ENCODE measurements around the gene MAML3.

The MAML3 gene

DNA sequence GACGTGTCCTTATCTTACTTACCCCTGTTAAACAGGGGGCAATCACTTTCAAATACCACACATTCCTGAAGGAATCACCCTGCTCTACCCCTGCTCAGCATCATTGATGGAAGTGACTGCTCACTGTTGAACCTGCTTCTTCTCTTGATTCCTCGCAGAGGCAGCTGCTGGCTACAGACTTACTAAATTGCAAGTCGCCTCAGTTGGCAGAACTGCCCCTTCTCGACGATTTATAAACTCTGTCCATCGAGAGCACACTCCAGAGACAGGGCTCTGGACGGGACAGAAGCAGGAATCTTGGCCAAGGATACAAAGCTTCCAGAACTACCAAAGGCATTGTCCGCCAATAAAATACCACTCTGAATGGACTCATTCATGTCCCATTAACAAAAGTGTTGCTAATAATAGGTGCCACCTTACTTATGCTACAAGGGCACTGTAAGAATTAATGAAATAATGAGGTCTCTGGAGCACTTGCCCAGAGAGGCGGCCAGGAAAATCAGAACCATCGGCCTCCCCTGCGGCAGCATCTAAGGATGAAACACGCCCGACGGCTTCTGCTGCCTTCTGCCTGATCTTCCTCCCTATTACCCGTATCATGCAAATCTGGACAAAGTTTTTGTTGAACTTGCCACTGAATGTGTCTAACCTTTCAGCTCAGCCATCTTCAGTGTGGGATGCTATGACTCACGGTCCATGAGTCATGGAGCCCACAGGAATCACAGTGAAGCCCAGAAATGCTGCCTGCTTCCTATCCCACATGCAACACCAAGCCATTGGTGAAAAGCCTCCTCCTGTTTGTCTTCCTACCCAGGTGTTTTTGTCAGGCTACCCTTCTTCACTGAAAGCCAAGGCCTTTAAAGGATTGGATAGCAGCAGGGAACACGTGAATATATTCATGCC, 164.9 kb downstream of the MAML3 start:
- peak in 1 of 2 donors; percentile 77 for DNase-seq

DNA sequence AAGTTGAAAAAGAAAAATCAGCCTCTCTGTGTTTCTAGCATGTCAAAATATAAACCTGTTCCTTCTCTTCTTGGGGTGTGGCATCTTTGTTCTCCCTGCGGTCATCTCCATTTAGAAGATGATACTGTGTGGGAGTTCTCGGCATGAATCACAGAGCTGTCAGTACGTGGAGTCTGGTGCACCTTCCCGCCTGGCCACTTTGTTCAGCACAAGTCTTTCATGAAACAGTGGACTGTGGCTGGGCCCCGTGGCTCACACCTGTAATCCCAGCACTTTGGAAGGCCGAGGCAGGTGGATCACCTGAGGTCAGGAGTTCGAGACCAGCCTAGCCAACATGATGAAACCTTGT, 166.5 kb downstream of the MAML3 start:
- no peak for DNase-seq

DNA sequence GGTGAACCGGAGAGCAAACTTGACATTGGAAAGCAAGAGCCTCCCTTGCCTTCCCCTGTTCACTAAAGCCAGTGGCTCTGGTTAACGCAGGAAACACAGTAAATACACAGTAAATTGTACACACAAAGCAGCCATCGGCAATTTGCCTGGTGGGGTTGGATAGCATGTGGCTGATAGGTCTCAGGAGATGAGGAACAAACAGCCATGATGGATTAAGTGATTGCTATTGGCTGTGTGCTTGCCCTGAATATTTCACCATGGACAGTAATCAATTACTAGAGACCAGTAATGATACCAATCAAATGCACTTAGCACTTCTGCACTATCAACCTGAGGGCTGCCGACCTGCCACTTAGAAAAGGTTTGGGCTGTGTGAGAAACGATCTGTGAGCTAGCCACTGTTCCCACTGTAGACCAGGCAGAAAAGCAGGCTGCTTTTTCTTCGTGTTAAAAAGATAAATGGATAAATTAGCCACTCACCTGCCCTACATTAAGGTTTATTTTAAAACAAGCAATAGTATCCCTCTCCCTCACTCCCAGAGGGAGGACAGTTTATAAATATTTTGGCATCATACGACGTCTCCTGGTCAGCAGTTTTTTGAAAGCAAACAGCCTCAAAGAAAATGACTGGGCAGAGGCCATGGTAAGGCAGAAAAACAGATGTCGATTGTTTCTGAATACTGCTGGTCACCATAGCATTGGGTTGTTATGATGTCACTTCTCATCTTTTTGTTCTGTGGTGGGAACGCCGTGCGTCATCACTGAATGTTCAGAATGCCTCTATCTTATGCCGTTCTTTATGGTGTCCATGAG, 167.1 kb downstream of the MAML3 start:
- DNase-seq, result no peak

DNA sequence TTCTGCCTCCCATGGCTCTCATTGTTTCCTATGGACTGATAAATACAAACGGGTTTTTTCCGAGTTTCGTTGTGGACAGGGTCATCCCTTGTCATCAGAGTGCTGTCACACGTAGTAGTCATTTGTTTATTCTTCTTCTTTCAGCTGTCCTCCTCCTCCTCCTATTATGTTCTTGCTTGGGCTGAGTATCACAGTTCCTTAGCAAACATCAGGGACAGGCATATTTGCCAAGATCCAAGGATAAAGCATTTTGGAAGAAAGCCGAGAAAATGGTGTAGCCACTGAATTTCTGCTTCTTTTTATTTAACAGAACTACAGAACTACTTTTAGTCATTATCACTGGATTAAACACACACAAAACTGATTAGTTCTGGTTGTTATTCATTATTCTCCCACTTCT, 167.9 kb downstream of the MAML3 start:
- no peak for DNase-seq

DNA sequence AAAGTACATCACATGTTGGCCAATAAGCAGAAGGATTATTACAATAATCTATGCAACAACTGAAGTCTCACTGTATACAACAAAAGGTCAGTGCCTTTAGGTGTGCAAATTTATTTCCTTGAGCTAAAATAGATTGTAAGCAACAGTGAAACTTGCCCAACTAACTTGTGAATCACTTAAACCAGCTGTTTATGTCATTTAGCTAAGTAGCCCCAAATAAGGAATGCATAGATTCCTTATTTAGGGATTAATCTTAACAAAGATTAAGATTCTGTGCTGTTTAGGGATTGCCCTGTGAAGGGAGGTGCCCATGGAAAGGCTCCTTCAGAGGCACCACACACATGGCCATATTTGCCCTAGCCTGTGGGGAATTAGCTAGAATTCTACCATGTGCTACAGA, 168.6 kb downstream of the MAML3 start:
- DNase-seq, result no peak

DNA sequence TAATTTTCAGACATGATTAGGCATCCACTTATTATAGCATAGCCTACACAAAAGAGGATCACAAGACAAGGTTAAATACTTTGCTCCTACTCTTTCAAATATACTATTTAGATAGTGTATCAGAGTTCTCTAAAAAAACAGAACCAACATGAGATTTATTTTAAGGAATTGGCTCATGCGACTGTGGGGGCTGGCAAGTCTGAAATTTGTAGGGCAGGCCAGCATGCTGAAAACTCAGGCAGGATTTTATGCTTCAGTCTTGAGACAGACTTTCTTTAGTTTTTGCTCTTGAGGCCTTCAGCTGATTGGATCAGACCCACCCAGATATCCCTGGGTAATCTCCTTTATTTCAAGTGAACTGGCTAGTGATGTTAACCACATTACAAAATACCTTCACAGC, 169.5 kb downstream of the MAML3 start:
- no peak for DNase-seq

DNA sequence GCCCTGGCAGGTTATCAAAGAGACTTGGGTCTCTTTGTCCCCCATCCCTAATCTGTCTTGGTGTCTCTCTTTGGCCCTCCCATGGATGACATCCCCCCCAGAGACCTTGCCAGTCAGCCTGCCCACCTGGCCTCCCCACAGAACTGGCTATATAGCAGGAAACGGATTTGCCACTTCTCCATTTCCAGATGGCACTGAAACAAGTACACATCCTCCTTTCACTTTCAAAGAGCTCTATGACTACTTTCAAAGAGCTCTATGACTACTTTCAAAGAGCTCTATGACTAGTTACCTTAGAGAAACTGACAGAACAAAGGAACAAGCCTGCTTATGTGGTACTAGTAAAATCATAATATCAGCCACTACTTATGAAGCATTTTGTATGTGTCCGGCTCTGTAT, 175.3 kb downstream of the MAML3 start:
- DNase-seq, result peak in 1 of 2 donors; percentile 95

DNA sequence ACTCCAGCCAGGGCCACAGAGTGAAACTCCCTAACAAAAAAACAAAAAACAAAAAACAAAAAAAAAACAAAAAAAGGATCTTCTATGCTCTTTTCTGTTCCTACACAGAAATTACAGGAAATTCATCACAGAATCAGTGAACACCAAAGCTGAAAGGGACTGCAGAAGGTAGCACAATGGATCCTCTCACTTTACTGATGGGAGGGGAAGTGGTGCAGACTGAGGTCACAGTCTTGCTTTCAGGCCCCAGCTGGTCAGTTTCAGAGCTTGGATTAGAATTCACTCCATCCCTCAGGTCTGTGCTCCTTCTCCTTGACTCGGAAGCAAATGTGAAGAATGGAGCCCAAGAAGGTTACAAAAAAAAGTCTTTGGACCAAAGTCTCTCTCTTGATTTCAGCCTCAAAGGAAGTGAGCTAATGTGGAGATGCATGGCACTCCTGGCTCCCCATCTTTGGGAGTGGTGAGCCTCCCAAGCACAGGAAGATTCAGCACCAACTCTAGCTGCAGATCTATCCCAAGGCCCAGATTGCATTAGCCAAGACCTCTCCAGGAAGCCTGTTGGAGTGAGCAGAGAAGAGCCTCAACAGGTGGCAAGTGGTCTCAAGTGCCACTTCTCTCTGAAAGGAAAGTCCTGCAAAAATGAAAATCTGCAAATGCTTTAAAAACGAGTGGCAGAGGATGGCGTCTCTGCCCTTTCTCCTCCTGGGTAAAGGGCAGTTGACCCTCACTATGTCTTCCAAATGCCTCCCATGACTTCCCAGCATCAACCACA, 176.0 kb downstream of the MAML3 start:
- no peak for DNase-seq

DNA sequence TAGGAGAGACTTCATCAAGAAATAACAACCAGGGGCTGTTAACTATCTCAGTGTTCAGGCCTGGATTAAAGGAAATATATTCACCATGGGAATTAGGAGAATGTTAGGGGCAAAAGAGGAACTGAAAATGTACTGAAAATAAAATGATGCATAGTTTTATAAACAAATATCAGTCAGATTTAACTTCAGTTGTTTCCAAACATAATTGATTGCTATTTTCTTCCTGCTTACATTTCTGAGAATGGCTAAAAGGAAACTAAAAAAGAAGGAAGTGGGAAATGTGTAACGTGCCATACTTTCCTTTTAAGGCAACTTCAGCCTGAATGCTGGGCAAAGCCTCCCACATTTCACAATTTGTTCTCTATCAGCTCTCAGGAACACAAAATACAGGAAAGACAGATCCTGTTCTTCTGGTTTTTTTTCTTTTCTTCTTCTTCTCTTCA, 178.1 kb downstream of the MAML3 start:
- DNase-seq, result no peak

DNA sequence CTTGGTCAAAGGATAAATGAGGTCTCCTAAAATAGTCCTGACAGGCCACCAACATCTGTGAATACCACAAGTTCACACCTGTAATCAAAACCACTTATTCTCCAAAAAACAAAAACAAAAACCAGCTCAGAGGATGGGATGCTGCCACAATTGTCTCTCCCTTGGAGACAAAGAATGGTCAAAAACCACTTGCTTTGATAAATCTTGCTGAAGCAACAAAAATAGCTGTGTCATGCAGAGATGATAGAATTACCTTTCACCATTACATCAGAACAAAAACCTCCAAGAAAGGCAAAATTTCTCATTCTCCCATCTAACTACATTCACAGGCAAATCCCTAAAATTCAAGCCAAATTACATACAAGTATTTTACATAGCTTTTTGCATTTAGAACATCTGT, 180.4 kb downstream of the MAML3 start:
- DNase-seq, result no peak

DNA sequence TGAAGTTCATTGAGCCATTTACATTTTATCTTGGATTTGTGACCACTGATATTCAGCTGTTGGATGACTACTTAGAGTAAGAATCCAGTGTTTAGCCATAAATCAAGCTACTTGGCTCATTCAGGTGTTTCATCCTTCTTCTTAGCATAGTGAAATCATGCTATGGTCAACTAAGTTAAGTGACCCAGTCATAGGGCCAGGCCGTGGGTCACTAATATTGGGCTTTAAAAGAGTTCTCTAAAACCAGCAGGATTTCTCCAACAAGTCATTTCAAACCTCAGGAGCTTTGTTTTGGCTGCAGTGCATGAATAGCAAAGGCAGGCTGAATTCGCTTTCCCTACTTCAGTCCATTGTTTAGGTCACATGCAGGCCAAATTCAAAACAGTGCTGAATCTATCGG, 181.0 kb downstream of the MAML3 start:
- DNase-seq, result no peak

DNA sequence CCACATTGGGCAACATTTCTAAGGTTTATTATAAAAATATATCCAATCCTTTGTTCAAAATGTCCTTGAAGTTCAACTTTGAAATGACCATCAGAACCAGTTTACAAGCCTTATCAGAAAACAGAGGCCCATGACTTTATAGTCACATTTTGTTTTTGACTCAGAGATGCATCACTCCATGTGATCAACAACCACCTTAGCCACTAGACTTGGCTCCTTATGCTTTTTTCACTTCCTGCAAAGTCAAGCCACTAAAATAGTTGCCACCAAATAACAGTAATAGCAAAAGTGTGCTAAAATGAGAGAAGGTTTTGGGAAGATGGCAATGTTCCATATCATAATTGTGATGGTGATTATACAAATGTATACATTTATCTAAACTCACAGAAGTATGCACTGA, 181.7 kb downstream of the MAML3 start:
- no peak for DNase-seq

DNA sequence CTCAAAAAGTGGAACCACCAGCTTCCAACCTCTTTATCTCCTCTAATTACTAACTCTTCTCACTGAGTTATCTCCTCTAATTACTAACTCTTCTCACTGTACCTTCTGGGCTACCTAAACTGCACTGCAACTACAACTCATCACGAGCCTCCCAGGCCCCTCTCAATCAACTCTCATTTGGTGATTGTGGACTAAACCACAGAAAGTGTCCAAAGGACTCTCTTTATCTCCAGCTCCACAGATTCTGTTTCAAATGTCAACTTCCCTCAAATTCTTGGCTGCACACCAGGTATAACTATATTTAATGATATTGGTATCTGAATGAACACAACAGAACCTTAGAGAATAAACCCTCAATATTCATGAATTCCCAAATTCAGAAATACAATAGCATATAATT, 182.9 kb downstream of the MAML3 start:
- no peak for DNase-seq

DNA sequence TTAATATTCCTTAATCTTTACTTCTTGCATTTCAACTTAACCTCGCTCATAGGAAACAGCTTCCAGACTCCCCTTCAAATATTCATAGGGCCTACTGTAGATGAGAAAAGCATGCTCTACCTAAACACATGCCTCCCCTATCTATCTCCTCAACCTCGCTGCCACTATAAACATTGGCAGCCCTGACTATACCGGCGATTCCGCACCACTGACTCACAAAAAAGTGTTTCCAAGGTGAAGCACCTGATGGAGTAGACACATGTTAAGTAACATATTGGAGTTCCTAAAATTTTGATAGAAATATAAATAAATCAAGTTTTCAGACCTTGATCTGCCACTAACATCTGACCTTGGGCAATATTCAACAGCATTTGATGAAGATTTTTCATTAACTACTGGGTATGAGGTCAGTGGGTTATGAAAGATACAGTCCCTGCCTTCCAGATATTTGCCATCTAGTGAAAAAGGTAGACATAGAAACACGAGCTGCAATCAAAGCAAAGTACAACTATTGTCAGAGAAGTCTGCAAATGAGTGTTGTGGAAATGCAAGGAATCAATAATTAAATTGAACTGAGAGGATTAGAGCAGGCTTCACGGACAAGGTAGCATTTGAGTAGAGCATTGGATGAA, 184.2 kb downstream of the MAML3 start:
- DNase-seq, result no peak

DNA sequence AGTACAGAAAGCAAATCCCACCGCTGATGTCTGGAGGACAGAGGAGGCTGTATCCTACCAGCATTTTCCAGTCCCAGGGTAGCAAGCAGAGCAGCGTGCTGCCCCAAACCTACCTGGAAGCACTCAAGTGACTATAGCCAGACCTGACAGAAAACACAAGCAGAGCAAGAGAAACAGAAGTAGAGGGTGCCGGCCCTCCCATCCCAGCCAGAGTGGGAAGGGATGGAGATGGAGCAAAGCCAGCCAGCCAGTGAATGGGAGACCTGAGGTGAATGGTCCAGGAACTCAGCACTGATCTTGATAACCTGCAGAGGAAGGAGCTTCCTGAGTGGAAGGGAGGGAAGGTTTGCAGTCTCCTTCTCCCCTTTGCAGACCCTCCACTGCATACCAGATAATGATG, 185.2 kb downstream of the MAML3 start:
- no peak for DNase-seq

DNA sequence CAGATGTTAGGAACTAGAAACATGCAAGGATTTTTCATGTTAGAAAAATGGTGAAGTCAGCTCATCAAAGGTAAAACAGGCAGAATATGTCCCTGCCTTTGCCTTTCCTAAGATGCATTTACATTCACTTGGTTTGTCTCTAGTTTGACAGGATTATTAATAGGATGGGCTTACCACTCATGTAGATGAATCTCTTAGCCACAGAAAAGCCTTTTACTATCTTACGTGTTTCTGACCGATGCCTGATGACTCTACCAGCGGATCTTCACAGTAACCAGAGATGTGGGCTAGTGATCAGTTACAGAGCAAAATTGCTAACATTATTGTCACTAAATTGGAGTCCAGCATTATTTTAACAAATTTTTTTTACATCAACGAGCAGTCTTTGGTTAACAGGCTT, 187.6 kb downstream of the MAML3 start:
- DNase-seq, result no peak

DNA sequence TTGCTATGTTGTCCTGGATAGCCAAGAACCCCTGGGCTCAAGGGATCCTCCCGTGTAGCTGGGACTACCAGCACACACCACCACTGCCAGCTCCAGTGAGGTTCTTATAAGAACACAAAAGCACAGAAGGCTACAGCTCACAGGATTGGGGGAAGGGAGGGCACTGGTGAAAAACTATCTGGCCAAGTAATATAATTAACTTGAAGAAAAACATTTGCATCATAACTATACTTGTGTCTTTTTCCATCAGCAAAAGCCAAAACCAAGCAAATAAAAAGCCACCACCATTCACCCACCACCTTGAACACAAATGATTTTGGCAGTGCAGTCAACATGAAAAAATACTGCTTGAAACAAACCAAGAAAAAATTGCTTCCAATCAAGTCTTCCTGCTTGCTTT, 188.2 kb downstream of the MAML3 start:
- no peak for DNase-seq

DNA sequence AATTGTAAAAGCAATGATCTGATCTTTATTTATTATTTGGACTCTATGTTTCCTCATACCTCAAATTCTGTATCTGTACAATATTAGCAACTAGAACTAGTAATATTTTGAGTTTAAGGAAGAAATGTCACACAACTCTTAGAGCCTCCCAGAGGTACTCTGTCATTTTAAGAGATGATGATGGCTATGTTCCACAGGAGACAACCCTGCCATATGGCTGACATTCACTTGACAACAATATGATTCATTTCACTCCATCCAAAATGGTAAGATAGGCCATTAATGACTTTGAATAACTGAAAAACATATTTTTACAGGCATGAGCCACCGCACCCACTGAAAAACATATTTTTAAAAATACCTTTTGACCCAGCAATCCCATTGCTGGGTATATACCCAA, 190.3 kb downstream of the MAML3 start:
- no peak for DNase-seq

DNA sequence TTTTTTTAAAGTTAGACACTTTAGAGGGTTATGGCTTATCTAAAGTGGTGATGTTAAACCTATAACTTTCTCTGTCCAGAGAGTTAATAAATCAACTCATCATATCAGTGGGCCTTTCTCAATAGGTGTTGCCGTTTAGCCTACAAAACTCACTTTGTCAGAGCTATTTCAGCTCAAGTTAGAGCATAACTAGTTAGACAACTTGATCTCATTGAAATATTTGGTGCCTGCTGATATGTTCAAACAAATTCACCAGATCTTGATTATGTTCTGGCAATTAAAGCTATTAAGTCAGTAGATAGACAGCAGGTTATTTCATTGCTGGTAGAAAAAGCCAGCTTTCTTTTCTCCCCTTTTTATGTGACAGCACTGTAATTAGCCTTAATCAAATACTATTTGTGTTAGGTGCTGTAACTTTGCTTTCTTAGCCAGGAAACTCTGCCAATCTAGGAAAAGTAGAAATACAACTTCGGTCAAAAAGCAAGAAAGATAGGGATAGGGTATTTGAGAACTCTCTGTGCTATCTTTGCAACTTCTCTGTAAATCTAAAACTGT, 191.8 kb downstream of the MAML3 start:
- no peak for DNase-seq

DNA sequence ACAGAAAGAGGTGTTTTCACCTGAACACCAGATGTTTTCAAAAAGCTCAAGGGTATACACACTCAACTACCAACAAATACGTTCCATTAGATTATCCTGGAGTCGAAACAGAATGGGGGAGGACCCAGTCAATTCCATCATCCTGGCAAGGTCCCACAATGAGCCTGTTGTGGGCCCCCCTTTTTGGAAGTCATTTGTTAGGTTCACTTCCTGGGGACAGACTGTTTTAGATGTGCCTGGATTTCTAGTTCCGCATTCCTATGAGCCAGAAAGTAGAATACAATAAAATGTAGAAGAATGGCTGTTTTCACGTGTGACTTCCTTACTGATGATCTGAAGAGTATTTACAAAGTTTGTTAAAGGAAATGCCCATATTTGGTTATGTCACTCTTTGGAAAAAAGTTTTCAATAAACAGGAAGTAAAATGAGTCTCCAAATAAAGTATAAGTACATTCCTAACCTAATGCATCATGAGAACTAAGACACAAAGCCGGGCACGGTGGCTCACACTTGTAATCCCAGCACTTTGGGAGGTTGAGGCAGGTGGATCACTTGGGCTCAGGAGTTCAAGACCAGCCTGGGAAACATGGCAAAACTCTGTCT, 192.5 kb downstream of the MAML3 start:
- DNase-seq, result no peak

DNA sequence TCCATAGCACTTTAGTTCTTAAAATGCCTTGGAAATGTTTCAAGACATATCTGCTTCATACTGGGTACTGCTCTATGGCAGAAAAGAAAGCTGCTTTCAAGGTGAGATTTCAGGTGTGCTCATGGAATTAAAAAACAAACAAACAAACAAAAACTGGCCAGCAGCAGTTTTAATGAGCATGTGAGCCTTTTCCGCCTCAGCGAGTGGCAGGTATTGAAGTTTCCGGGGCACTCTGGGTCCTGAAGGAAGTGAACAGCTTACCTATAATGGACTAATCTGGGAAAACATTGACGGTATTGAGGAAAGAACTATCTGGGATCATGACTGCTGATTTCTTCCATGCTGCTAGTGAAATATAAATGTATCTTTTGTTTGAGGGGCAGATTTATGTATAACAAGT, 194.6 kb downstream of the MAML3 start:
- DNase-seq, result no peak

DNA sequence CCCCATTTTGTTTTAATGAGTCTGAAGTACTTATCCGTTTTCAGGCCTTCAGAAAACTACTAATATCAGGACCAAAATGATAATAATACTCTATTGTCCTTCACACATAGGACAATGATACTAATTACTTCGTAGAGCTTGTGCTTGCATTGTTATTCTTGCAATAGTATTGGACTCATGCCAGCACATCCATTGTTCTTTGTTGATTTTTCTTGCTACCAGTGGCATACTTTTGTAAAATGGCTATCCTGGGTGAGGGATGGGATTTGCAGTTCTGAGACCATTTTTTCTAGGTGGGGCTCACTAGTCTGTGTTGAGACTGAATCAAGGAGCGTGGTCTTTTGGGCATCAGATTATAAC, 195.3 kb downstream of the MAML3 start:
- no peak for DNase-seq
